Kidney epithelial cell (primary cell): ENCODE measurements around the gene DENND6B. TPM values are rescaled to one million over a fixed set of nuclear protein-coding genes. Genes with fewer than 3 reads are reported as not detected.
A peak's percentile ranks its signal among the peaks of the same experiment; 100 is the strongest.
"Not testable (repeated sequence)": the region's sequence is repeated elsewhere in the genome, so short reads cannot be mapped to it uniquely, and the experiment has no call there.

Source experiments
- DNase-seq: peaks from one replicate; pipeline ENCODE4 v3.0.0-alpha.2; 2010; ENCODE audit warnings: low read depth
- H3K27me3 ChIP-seq: 2 replicates; pipeline ENCODE4 v1.6.0; 2011; ENCODE audit warnings: low read length; ENCODE audit not compliant: control insufficient read depth, insufficient read depth
- H3K36me3 ChIP-seq: 2 replicates; pipeline ENCODE4 v1.5.1; 2011; ENCODE audit warnings: low read length; ENCODE audit not compliant: control insufficient read depth, insufficient read depth
- H3K4me3 ChIP-seq: 2 replicates; pipeline ENCODE4 v1.5.1; 2011; ENCODE audit warnings: low read depth, mild to moderate bottlenecking, control low read depth, low read length
- CTCF ChIP-seq: IDR thresholded peaks from 2 replicates; pipeline ENCODE4 v1.5.1; 2011; ENCODE audit warnings: mild to moderate bottlenecking, moderate library complexity, low read length, control low read depth, inconsistent platforms; ENCODE audit not compliant: insufficient read depth, poor library complexity, severe bottlenecking
- total RNA-seq: library from RNA; depleted of rRNA; stranded (reverse); fragments of >200 nt; gene quantifications from 2 replicates; pipeline ENCODE4 v1.2.3, GENCODE V29; 2015

Gene DENND6B
- total RNA-seq, 1 donor from 2014 or later, result 4.5 TPM

GRCh38 chr22:50341977-50342650, 15.3 kb upstream of the DENND6B start:
- peak; percentile 97 for TF ChIP-seq CTCF
- DNase-seq, result peak; percentile 32
- Histone ChIP-seq H3K36me3 (no peaks in the 10 kb centered on the region), H3K27me3 (no peaks in the 10 kb centered on the region), H3K4me3 (peak overlapping the region; percentile 82)

- DNase-seq, result no peak
- no peaks in the 10 kb centered on the region for H3K27me3 ChIP-seq
- no peaks in the 10 kb centered on the region for H3K36me3 ChIP-seq
- H3K4me3 ChIP-seq, result no peak overlapping the region
- TF ChIP-seq CTCF, result no peak
Measured at GRCh38 chr22:50339945-50340879, 13.4 kb upstream of the DENND6B start.

DNA sequence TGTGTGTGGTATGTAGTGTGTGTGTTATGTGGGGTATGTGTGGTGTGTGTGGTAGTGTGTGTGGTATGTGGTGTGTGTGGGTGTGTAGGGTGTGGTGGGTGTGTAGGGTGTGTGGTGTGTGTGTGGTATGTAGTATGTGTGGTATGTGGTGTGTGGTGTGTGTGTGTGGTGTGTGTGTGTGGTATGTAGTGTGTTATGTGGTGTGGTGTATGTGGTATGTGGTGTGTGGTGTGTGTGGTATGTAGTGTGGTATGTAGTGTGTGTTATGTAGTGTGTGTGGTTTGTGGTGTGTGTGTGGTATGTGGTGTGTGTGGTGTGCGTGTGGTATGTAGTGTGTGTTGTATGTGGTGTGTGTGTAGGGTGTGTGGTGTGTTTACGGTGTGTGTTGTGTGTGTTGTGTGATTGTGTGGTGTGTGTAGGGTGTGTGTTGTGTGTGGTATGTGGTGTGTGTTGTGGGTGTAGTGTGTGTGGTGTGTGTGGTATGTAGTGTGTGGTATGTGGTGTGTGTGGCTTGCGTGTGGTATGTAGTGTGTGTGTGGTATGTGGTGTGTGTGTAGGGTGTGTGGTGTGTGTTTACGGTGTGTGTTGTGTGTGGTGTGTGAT, 12.1 kb upstream of the DENND6B start:
- Histone ChIP-seq H3K36me3 (no peaks in the 10 kb centered on the region), H3K4me3 (no peak overlapping the region), H3K27me3 (no peaks in the 10 kb centered on the region)
- no peak for DNase-seq
- no peak for TF ChIP-seq CTCF

DNA sequence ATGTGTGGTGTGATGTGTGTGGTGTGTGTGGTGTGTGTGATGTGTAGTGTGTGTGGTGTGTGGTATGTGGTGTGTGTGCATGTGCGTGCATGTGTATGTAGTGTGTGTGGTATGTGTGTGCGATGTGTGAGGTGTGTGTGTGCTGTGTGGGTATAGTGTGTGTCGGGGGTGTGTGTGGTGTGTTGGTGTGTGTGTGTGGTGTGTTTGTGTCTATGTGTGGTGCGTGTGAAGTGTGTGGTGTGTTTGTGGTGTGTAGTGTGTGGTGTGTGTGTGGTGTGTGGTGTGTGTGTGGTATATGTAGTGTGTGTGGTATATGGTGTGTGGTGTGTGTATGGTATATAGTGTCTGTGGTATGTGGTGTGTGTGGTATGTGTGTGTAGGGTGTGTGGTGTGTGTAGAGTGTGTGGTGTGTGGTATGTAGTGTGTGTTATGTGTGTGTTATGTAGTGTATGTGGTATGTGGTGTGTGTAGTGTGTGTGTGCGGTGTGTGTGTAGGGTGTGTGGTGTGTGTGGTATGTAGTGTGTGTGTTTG, 11.3 kb upstream of the DENND6B start:
- DNase-seq, result no peak
- H3K27me3 ChIP-seq, result no peaks in the 10 kb centered on the region
- H3K36me3 ChIP-seq, result no peaks in the 10 kb centered on the region
- H3K4me3 ChIP-seq, result no peak overlapping the region
- TF ChIP-seq CTCF, result no peak

- Histone ChIP-seq H3K36me3 (no peaks in the 10 kb centered on the region), H3K27me3 (no peaks in the 10 kb centered on the region), H3K4me3 (no peak overlapping the region)
- no peak for TF ChIP-seq CTCF
- no peak for DNase-seq
Measured at GRCh38 chr22:50337262-50338041, 10.6 kb upstream of the DENND6B start.

- H3K4me3 ChIP-seq, H3K27me3 ChIP-seq, H3K36me3 ChIP-seq, DNase-seq: not testable (repeated sequence)
Measured at GRCh38 chr22:50334433-50334832, 7.6 kb upstream of the DENND6B start.
